DND-41 (cell line): Measurements from ENCODE around the gene MAP4.

Experiments
- ATAC-seq: fragments of 200-7000 bp; cut with Tn5 transposase; 3 replicates; pipeline ENCODE4 v1.9.1; 2021; ENCODE audit warnings: low read depth; ENCODE audit not compliant: insufficient read depth
- DNase-seq: peaks from one replicate; pipeline ENCODE4 v3.0.0-alpha.2; 2020
- H2AFZ ChIP-seq: 2 replicates; pipeline ENCODE4 v1.6.0; 2012; ENCODE audit warnings: low read depth, low read length
- H3K27ac ChIP-seq: 2 replicates; pipeline ENCODE4 v1.5.1; 2012; ENCODE audit warnings: low read length, inconsistent platforms
- H3K27me3 ChIP-seq: fragments of 200-600 bp; sonication (generic); 2 replicates; pipeline ENCODE4 v1.6.0; 2012; ENCODE audit warnings: low read length, mild to moderate bottlenecking, inconsistent platforms; ENCODE audit not compliant: insufficient read depth, poor library complexity
- H3K36me3 ChIP-seq: 2 replicates; pipeline ENCODE4 v1.5.1; 2012; ENCODE audit warnings: low read length, inconsistent platforms; ENCODE audit not compliant: insufficient read depth
- H3K4me1 ChIP-seq: 2 replicates; pipeline ENCODE4 v1.5.1; 2012; ENCODE audit warnings: mild to moderate bottlenecking, low read length; ENCODE audit not compliant: insufficient read depth
- H3K4me2 ChIP-seq: 2 replicates; pipeline ENCODE4 v1.6.0; 2012; ENCODE audit warnings: mild to moderate bottlenecking, moderate library complexity, low read length, inconsistent platforms; ENCODE audit not compliant: insufficient read depth
- H3K4me3 ChIP-seq, 2 experiments: fragments of 200-600 bp in 1 of 2; shearing (Covaris generic) in 1 of 2; 2 replicates each; pipeline ENCODE4 v1.5.1; 2012 to 2016; ENCODE audit warnings: inconsistent platforms in 2 of 2, low read length in 2 of 2, mild to moderate bottlenecking in 2 of 2, low read depth in 1 of 2, moderate library complexity in 1 of 2
- H3K79me2 ChIP-seq: 2 replicates; pipeline ENCODE4 v1.6.0; 2012; ENCODE audit warnings: low read length, inconsistent platforms; ENCODE audit not compliant: insufficient read depth
- H3K9ac ChIP-seq: 2 replicates; pipeline ENCODE4 v1.6.0; 2012; ENCODE audit warnings: low read depth, mild to moderate bottlenecking, inconsistent platforms, low read length, moderate library complexity
- H3K9me3 ChIP-seq: 2 replicates; pipeline ENCODE4 v1.5.1; 2012; ENCODE audit warnings: low read length, moderate library complexity, mild to moderate bottlenecking, inconsistent platforms; ENCODE audit not compliant: insufficient read depth, severe bottlenecking
- H4K20me1 ChIP-seq: 2 replicates; pipeline ENCODE4 v1.6.0; 2012; ENCODE audit warnings: low read length; ENCODE audit not compliant: insufficient read depth
- CTCF ChIP-seq: IDR thresholded peaks from 2 replicates; pipeline ENCODE4 v1.5.1; 2012; ENCODE audit warnings: borderline replicate concordance, low read length, moderate library complexity, mild to moderate bottlenecking; ENCODE audit not compliant: poor library complexity, severe bottlenecking; ENCODE audit errors: extremely low read depth
- EZH2 ChIP-seq: IDR thresholded peaks from 3 replicates; pipeline ENCODE4 v1.6.1; 2012; ENCODE audit warnings: borderline replicate concordance, low read depth, mild to moderate bottlenecking, moderate library complexity, low read length, inconsistent platforms; ENCODE audit not compliant: severe bottlenecking

Gene MAP4

GRCh38 chr3:47851888-47852603 is 164.2 kb downstream of the MAP4 start:
- DNase-seq: no peak
- no peak overlapping the region for H3K4me2 ChIP-seq
- ATAC-seq: no peak
- no peaks in the 10 kb centered on the region for H3K79me2 ChIP-seq
- no peak overlapping the region for H2AFZ ChIP-seq
- peaks cover 9% of the 10 kb centered on the region for H4K20me1 ChIP-seq
- TF ChIP-seq CTCF (no peak), EZH2 (no peak)
- H3K9me3 ChIP-seq: no peaks in the 10 kb centered on the region
- no peaks in the 10 kb centered on the region for H3K27me3 ChIP-seq
- no peaks in the 10 kb centered on the region for H3K4me1 ChIP-seq
- no peak overlapping the region for H3K9ac ChIP-seq
- H3K4me3 ChIP-seq: no peak overlapping the region
- H3K27ac ChIP-seq: no peak overlapping the region
- peaks cover 83% of the 10 kb centered on the region for H3K36me3 ChIP-seq

GRCh38 chr3:47850564-47851410 is 165.4 kb downstream of the MAP4 start:
- Histone ChIP-seq H3K9ac (no peak overlapping the region), H3K4me2 (no peak overlapping the region)

DNA sequence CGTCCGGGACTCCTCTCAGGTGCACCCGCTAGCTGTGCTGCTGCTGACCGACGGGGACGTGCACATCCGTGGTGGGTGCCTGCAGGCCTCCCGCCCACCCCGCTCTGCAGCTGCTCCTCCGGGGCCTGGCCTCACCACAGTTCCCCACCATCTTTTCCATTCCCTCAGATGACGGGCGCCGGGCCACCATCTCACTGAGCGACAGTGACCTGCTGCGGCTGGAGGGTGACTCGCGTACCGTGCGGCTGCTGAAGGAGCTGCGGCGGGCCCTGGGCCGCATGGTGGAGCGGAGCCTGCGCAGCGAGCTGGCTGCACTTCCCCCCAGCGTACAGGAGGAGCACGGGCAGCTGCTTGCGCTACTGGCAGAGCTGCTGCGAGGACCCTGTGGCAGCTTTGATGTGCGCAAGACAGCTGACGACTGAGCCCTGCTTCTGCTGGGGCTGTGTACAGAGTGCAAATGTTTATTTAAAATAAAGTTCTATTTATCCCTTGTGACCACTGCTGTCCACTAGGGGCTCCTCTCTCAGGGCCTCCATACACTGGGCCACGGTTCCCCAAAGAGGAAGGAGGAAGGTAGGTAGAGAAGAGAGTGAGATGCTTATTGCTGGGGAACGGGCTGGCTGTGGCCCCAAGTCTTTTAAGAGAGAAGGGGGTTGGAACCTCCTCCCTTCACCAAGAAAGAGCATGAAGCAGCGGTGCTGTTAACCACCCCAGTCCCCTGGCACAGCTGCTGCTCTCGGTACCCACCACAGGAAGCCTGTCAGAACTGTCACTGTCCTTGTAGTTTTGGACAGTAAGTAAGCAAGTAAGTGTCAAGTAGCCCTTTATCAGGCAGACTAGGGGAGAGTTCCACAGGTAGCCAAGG is 166.3 kb downstream of the MAP4 start:
- no peak overlapping the region for H2AFZ ChIP-seq
- ATAC-seq (peak; percentile 28), DNase-seq (no peak)
- H4K20me1 ChIP-seq: peaks cover 14% of the 10 kb centered on the region
- no peaks in the 10 kb centered on the region for H3K79me2 ChIP-seq
- H3K4me1 ChIP-seq: no peaks in the 10 kb centered on the region
- peaks cover 86% of the 10 kb centered on the region for H3K36me3 ChIP-seq
- peak; percentile 43 for TF ChIP-seq CTCF
- TF ChIP-seq EZH2: no peak
- no peak overlapping the region for H3K27ac ChIP-seq
- no peak overlapping the region for H3K4me3 ChIP-seq
- no peaks in the 10 kb centered on the region for H3K9me3 ChIP-seq
- H3K9ac ChIP-seq: no peak overlapping the region
- no peak overlapping the region for H3K4me2 ChIP-seq
- no peaks in the 10 kb centered on the region for H3K27me3 ChIP-seq

More at GRCh38 chr3:47850564-47851410, 165.4 kb downstream of the MAP4 start:
- peaks cover 14% of the 10 kb centered on the region for H4K20me1 ChIP-seq
- H3K4me3 ChIP-seq: no peak overlapping the region
- no peaks in the 10 kb centered on the region for H3K4me1 ChIP-seq
- H3K36me3 ChIP-seq: peaks cover 86% of the 10 kb centered on the region
- no peak overlapping the region for H2AFZ ChIP-seq
- no peaks in the 10 kb centered on the region for H3K27me3 ChIP-seq
- no peak overlapping the region for H3K27ac ChIP-seq
- no peak for DNase-seq
- H3K79me2 ChIP-seq: no peaks in the 10 kb centered on the region
- no peak for TF ChIP-seq CTCF
- no peak for TF ChIP-seq EZH2
- ATAC-seq: peak; percentile 10; the same call in 1 of the 3 replicates
- H3K9me3 ChIP-seq: no peaks in the 10 kb centered on the region
